ENCODE results near the gene ATP11B. TPM values are rescaled to one million over a fixed set of nuclear protein-coding genes. Genes with fewer than 3 reads are reported as not detected.

Gene ATP11B
- polyA plus RNA-seq, 3 donors = 11.1 to 25.1 (median 13.5) TPM

DNA sequence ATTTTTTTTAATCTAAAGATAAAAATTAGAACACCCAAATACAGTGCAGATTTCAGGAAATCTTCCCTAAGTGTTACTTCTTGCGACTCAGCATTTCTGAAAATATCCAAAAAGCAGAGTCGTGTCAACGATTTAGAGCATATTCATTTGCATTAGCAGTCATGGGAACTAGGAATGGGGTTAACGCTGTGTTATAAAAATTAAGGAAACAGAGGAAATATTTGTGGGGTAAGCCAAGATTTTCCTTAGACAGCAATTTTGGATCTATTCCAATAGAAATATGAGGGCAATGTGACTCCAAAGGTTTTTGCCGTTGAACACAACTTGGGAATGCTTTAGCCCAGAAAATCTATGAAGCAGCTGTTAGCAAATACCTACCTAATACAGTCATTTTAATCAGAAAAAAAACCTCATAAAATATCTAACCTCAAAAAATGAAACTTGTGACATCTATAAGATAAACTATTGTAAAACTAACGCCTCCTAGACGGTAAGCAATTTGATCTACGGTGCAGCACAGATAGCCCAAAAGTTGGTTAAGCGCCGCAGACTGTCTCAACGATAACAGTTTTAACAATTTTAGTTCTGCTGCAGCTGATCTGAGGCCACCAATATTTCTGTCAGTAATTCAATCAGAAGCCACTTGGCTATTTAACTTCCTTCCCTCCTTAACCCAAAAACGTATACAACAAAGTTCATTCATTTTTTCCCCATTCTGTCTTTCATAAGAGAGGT lies 5.8 kb upstream of the ATP11B start:
- Histone ChIP-seq H4K20me1 (ENCODE audit: insufficient read depth, low read length) (no peaks in the 10 kb centered on the region), H3K79me2 (ENCODE audit: insufficient read depth, low read length) (no peaks in the 10 kb centered on the region), H3K36me3 (replicated peaks in 1 of 2; ENCODE audit: control insufficient read depth in 1 of 2, insufficient read depth in 2 of 2, low read length in 2 of 2) (no peaks in the 10 kb centered on the region), H2AFZ (ENCODE audit: insufficient read depth, low read depth, low read length, poor library complexity, severe bottlenecking) (no peak overlapping the region), H3K27me3 (ENCODE audit: control insufficient read depth in 2 of 2, insufficient read depth in 2 of 2, low read length in 2 of 2) (no peaks in the 10 kb centered on the region), H3K9me3 (replicated peaks in 1 of 2; ENCODE audit: control insufficient read depth in 1 of 2, insufficient read depth in 1 of 2, low read length in 2 of 2) (no peaks in the 10 kb centered on the region), H3K4me1 (ENCODE audit: control insufficient read depth in 1 of 2, insufficient read depth in 2 of 2, low read length in 2 of 2) (peaks cover 20 to 27% of the 10 kb centered on the region in 2 donors), H3K9ac (ENCODE audit: insufficient read depth, low read length, poor library complexity, severe bottlenecking) (no peak overlapping the region), H3K27ac (ENCODE audit: low read depth in 1 of 2, low read length in 2 of 2) (no peak overlapping the region), H3K4me2 (replicated peaks; ENCODE audit: extremely low read depth, low read length, poor library complexity, severe bottlenecking) (no peak overlapping the region), H3K4me3 (replicated peaks in 1 of 3; ENCODE audit: low read depth in 2 of 3, low read length in 3 of 3) (no peak overlapping the region)
- Mint-ChIP-seq H3K27me3 (ENCODE audit: low read depth in 3 of 3) (no peaks in the 10 kb centered on the region), H3K9me3 (no peaks in the 10 kb centered on the region), H3K4me3 (no peak overlapping the region), H3K27ac (peak overlapping the region in 1 of 7 donors; percentile 56), H3K4me1 (peaks cover 6% of the 10 kb centered on the region), H3K36me3 (no peaks in the 10 kb centered on the region)
- DNase-seq = no peak
- intact Hi-C loops (cut with micrococcal nuclease) = no loop called here
- 74% methylated on average over 9 of the region's 12 CpGs for WGBS (ENCODE audit: insufficient coverage)
- TF ChIP-seq, protein P1, sequence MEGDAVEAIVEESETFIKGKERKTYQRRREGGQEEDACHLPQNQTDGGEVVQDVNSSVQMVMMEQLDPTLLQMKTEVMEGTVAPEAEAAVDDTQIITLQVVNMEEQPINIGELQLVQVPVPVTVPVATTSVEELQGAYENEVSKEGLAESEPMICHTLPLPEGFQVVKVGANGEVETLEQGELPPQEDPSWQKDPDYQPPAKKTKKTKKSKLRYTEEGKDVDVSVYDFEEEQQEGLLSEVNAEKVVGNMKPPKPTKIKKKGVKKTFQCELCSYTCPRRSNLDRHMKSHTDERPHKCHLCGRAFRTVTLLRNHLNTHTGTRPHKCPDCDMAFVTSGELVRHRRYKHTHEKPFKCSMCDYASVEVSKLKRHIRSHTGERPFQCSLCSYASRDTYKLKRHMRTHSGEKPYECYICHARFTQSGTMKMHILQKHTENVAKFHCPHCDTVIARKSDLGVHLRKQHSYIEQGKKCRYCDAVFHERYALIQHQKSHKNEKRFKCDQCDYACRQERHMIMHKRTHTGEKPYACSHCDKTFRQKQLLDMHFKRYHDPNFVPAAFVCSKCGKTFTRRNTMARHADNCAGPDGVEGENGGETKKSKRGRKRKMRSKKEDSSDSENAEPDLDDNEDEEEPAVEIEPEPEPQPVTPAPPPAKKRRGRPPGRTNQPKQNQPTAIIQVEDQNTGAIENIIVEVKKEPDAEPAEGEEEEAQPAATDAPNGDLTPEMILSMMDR (IDR thresholded peaks at IDR 0.05) = no peak

DNA sequence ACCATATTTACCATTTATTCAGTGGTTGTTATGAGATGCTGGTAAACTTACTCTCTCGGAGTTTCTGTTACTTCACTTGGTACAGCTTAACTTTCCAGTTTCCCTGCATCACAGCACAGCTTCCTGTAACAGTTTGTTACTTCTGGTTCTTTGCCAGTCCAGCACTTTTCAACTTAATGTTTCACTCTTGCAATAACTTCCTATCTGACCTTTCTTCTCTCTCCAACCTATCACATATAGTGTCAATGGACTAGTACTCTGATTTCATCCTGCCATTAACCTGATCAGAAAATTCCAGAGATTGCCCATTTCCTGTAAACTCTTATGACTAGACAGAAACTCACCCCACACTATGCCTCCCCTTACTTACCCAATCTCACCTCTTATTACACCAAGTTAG lies 3.9 kb upstream of the ATP11B start:
- peak in 2 of 3 donors; percentile 35 to 37 for DNase-seq
- Histone ChIP-seq H3K4me2 (replicated peaks; ENCODE audit: extremely low read depth, low read length, poor library complexity, severe bottlenecking) (peak overlapping the region; percentile 29), H3K9me3 (replicated peaks in 1 of 2; ENCODE audit: control insufficient read depth in 1 of 2, insufficient read depth in 1 of 2, low read length in 2 of 2) (no peaks in the 10 kb centered on the region), H3K4me1 (ENCODE audit: control insufficient read depth in 1 of 2, insufficient read depth in 2 of 2, low read length in 2 of 2) (peaks cover 23 to 32% of the 10 kb centered on the region in 2 donors), H4K20me1 (ENCODE audit: insufficient read depth, low read length) (peaks cover 5% of the 10 kb centered on the region), H3K36me3 (replicated peaks in 1 of 2; ENCODE audit: control insufficient read depth in 1 of 2, insufficient read depth in 2 of 2, low read length in 2 of 2) (no peaks in the 10 kb centered on the region), H2AFZ (ENCODE audit: insufficient read depth, low read depth, low read length, poor library complexity, severe bottlenecking) (peak overlapping the region; percentile 42), H3K9ac (ENCODE audit: insufficient read depth, low read length, poor library complexity, severe bottlenecking) (no peak overlapping the region), H3K27me3 (ENCODE audit: control insufficient read depth in 2 of 2, insufficient read depth in 2 of 2, low read length in 2 of 2) (no peaks in the 10 kb centered on the region), H3K27ac (ENCODE audit: low read depth in 1 of 2, low read length in 2 of 2) (peak overlapping the region in 1 of 2 donors; percentile 21), H3K79me2 (ENCODE audit: insufficient read depth, low read length) (peaks cover 9% of the 10 kb centered on the region), H3K4me3 (replicated peaks in 1 of 3; ENCODE audit: low read depth in 2 of 3, low read length in 3 of 3) (peak overlapping the region in 1 of 3 experiments; percentile 16)
- H3K27ac Mint-ChIP-seq = no peak overlapping the region
- H3K4me3 Mint-ChIP-seq = no peak overlapping the region
- H3K36me3 Mint-ChIP-seq = no peaks in the 10 kb centered on the region
- intact Hi-C loops (cut with micrococcal nuclease) = no loop called here
- TF ChIP-seq, protein P1 (IDR thresholded peaks at IDR 0.05) = no peak
- WGBS (ENCODE audit: insufficient coverage) = 0% methylated on average over 1 of the region's 1 CpG
- H3K4me1 Mint-ChIP-seq = peaks cover 6% of the 10 kb centered on the region
- no peaks in the 10 kb centered on the region for H3K9me3 Mint-ChIP-seq
- no peaks in the 10 kb centered on the region for H3K27me3 Mint-ChIP-seq (ENCODE audit: low read depth in 3 of 3)
